Esophagus mucosa (tissue), 1 donor: ENCODE data around the gene KARS1. TPM values are rescaled to one million over a fixed set of nuclear protein-coding genes. Genes with fewer than 3 reads are reported as not detected.
"Not testable (repeated sequence)": the region's sequence is repeated elsewhere in the genome, so short reads cannot be mapped to it uniquely, and the experiment has no call there.

Source experiments
- ATAC-seq: fragments of 200-7000 bp; cut with Tn5 transposase; one replicate; pipeline ENCODE4 v1.9.1; 2020
- total RNA-seq: library from RNA; stranded (reverse); gene quantifications from one replicate; pipeline ENCODE4 v1.2.4, GENCODE V29; 2023
- donor health status: DM: yes; HTN: yes; CAD: no.

The KARS1 gene
- total RNA-seq, 1 donor from 2014 or later: 91.9 TPM

GRCh38 chr16:75624921-75625334 is 22.5 kb downstream of the KARS1 start:
- no peak for ATAC-seq

DNA sequence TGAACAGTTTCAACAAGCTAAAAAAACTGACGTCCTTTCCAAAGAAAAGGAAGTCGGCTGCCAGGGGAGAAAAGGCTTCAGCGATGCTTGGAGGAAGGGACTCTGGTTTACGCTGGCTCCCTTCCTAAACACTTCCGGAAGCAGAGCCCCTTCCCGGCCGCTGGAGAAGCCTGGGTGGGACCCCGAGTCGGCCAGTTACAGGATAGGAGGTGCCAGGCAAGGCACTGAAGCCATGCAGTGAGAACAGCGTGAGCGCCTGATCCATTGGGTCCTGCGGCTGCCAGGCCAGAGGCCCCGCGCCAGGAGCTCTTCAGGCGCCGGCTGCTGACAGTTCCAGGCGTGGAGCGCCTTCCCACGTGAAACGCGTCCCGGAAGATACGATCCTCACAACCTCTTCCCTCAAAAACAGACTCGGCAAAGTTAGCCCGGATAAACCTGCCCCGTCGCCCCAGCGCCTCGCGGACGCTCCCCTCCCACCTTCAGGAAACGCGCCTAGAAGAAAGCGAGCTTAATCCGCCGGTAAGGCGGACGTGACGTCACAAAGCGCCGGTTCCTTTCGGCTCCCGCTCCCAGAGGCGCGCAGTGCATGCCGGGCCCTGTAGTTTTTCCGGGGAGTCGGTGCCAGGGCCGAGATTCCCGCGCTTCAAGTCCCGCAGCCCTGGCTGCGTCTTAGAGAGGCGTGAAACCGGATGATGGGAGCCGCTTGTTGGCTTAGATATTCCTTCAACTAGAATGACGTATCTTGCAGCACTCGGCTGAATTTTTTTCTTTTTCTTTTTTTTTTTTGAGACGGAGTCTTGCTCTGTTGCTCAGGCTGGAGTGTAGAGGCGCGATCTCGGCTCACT is 24.5 kb downstream of the KARS1 start, which contains the start of gene ADAT1:
Gene ADAT1, minus strand, starts transcription at position 521 of the 845 bp plus-strand sequence. CDS start 2,482 bp downstream, outside the sequence.
- peak; percentile 97 for ATAC-seq

DNA sequence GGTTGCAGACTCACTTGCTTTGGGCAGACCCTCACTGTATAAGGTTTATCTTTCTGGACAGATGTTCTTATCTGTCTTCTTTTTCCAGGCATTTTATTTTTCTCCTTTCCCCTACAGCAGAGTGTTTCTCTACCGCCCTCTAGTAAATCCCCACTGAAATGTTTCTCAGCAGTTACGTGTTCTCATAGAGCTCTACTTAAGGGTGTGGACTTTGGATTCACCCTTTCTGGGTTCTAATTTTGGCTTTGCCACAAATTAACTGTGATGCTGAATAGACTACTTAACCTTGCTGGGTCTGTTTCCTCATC is 26.3 kb downstream of the KARS1 start:
- no peak for ATAC-seq

DNA sequence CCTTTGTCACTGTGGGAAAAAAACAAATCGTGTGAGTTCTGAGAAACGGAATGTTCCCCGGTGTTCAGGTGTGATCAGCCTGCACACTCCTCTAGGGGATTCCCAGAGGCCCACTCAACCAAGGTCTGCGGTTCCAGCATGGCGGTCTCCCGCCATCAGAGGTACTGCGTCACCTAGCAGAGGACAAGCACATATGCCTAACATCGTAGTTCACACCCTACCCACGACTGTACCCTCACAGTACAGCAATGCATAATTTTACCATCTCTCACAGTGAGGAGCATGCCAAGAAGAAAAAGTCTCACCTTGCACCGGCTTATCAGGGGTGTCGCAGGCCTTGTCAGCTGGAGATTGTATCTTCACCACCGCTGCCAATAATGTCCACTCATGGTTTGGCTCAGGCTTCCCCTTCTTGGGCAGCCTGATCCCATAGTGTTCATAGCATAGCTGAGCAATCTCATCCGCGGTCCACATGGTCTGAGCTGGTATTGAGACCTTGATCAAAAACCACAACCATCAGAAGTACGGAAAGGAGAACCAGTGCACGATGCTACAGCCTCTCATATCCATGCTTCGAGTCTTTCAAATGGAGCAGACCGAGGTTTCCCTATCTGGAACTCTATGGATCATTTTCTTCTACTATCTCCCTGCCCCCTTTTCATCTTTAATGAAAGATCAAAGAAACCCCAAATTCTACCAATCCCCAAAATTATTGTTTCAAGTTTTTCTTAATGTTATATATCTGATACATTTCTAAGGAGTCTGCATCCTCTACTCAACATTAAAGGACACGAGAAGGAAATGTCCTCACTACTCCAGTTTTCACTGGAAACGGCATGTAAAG is 26.9 kb downstream of the KARS1 start:
- ATAC-seq: no peak

DNA sequence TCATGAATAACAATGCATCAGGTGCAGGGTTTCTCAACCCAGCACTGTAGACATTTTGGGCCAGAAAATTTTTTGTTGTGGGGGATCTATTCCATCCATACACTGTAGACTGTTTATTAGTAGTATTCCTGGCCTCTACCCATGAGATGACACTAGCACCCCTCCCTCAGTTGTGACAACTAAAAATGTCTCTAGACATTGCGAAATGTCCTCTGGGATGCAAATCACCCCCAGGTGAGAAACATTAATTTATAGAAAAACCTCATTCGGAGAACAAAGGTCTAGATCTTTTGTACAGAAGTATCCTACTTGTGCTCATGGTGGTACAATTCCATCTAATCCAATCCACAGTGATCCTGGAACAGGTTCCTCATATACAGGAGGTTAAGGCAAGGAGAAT is 28.7 kb downstream of the KARS1 start:
- no peak for ATAC-seq

DNA sequence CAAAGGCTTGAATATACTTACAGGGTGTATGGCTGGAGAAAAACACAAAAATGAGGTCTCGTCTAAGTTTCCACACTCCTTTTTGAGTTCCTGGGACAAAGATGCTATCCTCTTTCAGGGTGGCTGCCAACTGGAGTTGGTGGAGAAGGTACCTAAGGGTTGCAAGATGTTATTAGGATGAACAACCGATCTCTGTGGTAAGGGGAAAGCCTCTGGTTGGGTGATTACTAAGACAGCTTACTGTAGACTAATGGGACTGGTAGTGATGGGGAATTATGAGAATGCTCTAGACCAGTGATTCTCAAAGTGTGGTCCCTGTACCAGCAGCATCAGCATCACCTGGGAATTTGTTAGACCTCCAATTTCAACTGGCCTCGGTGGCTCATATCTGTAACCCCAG is 30.3 kb downstream of the KARS1 start:
- ATAC-seq: no peak

- ATAC-seq: no peak
These were observed 30.9 kb downstream of the KARS1 start for GRCh38 chr16:75616521-75617010.

DNA sequence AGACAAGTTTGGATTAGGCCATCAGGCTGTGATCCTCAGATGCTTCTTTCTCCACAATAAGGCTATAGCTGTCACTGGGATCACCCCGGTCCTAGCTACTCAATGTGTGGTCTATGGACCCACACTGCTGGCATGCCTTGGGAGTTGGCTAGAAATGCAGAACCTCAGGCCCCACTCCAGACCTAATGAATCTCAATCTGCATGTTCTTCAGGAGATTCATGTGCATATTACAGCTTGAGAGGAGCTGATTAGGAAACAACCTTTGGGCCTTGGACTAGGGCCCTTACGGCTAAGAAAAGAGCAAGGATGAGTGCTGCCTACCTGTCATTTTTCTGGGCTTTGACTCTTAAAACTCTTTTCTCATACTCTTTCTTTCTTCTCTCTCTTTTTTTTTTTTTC is 31.8 kb downstream of the KARS1 start:
- ATAC-seq: no peak

DNA sequence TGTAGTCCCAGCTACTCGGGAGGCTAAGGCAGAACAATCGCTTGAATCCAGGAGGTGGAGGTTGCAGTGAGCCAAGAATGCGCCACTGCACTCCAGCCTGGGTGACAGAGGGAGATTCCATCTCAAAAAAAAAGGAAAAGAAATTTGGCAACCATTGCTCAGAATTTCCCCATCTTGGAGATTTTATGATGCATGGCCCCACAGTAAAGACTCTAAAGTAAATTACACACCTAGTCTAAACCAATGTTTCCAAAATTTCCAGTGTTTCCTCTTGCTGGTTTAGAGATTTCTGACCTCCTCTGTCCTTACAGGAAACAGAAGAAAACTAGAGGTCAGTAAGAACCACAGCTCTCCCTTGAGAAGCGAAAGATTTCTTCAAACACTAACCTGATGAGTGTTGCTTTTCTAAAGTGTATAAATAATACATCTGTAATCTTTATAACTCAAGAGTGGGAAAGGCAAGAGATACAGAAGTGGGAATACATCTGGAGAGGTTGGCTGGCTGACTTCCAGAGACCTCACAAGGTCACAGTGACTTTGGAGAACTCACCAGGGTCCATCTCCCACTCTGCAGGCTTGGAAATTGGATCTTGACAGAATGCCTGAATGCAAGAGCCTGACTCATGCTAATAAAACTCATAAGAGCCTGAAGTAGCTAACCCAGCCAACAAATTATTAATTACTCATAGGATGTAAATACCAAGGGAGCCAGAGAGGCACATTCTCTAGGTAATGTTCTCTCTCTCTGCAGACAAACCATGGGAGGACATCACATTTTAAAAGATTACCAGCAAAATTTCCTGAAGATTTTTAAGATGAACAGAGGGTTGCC is 33.2 kb downstream of the KARS1 start:
- no peak for ATAC-seq

DNA sequence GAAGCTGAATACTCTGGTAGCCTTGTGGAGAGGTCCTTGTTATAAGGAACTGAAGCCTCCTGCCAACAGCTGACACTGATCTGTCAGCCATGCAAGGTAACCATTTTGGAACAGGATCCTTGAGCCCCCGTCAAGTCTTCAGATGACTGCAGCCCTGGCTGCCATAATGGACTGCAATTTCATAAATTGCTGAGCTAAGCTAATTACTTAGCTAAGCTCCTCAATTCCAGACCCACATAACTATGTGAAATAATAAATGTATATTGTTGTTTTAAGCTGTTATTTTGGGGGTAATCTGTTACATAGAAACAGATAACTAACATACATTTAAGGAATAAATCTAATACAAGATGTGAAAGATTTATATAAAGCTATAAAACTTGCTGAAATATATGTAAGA is 41.0 kb downstream of the KARS1 start:
- no peak for ATAC-seq

DNA sequence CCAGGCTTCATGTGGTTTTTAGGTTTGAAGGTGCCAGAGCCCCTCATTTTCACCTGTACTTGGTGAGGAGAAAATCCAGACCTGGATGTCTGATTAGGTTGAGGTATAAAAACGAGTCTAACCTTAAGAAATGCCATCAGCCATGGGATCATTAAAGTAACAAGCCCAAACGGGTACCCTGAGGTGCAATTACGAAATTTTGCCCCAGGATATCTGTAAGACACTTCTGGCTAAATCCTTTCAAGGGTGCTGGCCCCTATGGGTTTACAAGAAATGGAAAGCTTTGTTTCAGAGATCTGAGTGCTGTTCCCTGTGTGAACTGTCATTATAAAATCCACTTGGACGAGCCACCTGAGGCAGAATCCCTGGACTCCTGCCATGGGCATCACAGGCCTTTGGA is 44.2 kb downstream of the KARS1 start:
- ATAC-seq: no peak

DNA sequence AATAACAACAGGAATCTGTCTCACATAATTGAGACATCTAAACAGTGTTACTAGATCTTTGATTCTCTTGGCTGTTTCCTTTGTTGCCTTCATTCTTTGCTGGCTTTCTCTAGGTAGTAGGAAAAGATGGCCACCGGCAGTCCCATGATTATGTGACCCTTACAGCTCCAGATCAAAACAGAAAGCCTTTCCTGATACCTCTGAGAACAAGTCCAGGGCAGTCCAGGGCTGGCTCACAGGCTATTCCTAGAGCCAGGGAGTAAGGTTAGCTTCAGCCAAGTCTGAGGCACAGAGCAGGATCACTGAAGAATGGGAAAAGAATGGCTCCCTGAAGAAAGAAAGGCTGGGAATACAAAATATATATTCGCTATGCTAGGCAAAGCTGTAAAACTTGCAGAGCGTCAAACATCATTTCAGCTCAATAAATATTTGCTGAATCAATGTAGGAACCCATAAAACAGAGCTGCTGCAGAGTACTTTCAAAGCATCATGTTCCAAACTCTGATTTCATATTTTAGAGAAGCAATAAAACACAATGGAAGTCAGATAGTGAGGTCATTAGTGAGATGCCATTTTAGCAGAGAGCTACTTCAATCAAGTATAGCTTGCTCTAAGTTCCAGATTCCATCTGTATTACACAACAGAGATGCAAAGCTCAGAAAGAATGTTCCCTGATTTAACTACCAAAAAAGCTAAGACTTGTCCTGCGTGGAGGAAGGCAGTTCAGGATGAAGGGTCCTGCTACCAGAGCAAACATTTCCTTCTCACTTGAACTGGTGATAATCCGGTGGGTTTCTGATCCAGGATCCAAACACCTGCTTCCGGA is 47.8 kb downstream of the KARS1 start:
- no peak for ATAC-seq

DNA sequence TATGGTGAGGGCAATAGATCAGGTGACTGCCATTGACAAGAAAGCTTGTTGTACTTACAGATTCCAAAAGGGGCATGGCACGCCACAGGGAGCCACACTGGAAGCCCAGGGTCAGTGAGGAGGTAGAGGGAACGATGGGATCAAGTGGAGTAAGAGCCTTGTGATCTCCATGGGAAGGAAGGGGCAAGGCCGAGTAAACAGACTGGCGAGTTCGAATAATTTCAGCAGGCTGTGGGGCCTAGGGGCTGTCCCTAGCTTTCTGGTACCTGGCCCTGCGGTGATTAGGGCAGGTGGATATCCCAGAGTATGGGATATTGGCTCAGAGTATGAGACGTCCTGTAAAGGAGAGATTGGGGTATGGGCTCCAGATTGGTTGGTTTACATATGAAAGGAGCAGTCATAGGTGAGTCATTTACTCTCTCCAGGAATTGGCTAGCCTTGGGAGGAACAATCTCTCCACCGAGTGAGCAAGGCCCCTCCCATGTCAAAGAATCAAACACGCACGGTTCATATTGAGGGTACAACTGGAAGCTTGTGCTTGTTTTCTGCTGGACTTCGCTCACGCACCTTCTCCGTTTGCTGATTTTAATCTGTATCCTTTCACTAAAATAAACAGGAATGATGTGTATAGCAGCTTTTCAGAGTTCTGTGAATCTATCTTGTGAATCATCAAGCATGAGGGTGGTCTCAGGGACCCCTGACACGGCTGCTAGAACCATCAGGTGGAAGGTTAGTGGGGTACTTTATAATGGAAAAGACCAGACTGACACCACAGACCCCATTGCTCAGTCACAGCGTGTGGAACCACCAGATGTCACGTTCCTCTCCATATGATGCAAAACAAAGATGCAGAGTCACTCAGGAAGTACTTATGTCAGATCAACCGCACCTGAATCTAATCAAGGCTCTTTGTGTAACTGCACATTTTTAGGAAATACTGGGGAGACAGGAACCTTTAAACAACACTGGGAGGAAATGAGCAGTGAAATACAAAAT is 53.3 kb downstream of the KARS1 start:
- peak; percentile 61 for ATAC-seq

- ATAC-seq: no peak
These were observed 54.2 kb downstream of the KARS1 start for GRCh38 chr16:75593308-75593707.

DNA sequence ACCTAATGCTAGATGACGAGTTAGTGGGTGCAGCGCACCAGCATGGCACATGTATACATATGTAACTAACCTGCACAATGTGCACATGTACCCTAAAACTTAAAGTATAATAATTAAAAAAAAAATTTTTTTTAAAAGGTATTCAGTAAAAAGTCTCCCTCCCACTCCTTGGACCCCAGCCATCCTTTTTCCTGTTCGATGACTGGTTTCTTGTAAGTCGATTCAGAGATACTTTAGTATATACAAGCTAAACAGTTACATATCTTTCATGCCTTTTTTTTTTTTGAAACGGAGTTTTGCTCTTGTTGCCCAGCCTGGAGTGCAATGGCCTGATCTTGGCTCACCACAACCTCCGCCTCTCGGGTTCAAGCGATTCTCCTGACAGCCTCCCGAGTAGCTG is 55.5 kb downstream of the KARS1 start:
- ATAC-seq: not testable (repeated sequence)

GRCh38 chr16:75590920-75591843 is 56.3 kb downstream of the KARS1 start:
- no peak for ATAC-seq

DNA sequence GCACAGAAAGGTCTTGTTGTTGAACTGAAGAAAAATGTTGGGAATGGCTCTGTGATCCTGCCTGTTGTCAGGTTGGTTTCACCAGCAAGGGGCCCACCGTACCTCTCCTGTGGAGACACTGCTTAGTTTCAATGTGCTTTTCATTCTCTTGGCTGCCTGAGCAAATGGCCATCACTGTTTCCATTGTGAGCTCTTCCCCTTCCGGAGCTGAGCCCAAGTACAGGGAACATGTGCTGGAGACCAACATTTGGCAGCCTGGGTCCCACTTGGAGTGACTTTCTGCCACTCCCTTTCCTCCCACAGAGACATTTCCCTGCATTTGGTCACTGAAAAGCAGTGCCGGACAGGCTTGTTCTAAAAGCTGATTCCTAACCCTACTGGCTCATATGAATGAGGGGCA is 58.2 kb downstream of the KARS1 start:
- no peak for ATAC-seq

DNA sequence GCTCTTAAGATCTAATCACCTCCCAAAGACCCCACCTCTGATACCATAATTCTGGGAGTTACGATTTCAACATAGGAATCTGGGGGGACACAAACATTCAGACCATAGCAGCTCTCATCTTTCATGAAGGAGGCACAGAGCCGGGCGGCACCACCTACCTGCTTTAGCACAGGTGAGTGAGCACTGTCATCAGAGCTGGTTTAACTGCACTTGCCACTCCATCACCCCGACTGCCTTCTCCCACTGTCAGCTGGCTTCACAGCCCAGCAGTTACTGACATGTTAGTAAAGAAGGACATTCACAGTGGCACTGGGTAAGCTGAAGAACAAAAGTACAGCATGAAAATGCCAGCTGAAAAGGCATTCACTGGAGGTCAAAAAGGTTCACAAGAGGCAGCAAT is 58.7 kb downstream of the KARS1 start:
- ATAC-seq: peak; percentile 55

GRCh38 chr16:75584108-75584507 is 63.4 kb downstream of the KARS1 start:
- no peak for ATAC-seq
